Mucosa of descending colon (tissue), 3 donors: ENCODE data around the gene GJB4. TPM values are rescaled to one million over a fixed set of nuclear protein-coding genes. Genes with fewer than 3 reads are reported as not detected.
"Not testable (repeated sequence)": the region's sequence is repeated elsewhere in the genome, so short reads cannot be mapped to it uniquely, and the experiment has no call there.

Experiments used
- ATAC-seq: fragments of 200-7000 bp; cut with Tn5 transposase; one replicate; pipeline ENCODE4 v1.9.1; 2020; ENCODE audit warnings: mild to moderate bottlenecking, moderate library complexity
- DNase-seq, 3 donors: peaks; one replicate each; pipeline ENCODE4 v3.0.0-alpha.2; 2020
- H3K36me3 ChIP-seq: fragments of 200-600 bp; one replicate; pipeline ENCODE4 v1.8.0; 2021; ENCODE audit warnings: low read depth, mild to moderate bottlenecking
- H3K4me1 ChIP-seq: fragments of 200-600 bp; one replicate; pipeline ENCODE4 v1.8.0; 2021; ENCODE audit warnings: low read depth, mild to moderate bottlenecking
- H3K4me3 ChIP-seq: fragments of 200-600 bp; one replicate; pipeline ENCODE4 v1.8.0; 2021; ENCODE audit warnings: mild to moderate bottlenecking
- H3K9me3 ChIP-seq: fragments of 200-600 bp; one replicate; pipeline ENCODE4 v1.8.0; 2021; ENCODE audit warnings: mild to moderate bottlenecking
- intact Hi-C, 2 donors: fragments of 100-400 bp; cut with DNase I in 1 of 2; cut with micrococcal nuclease in 1 of 2; formaldehyde crosslinking; loops; one replicate each; pipeline versions ENCODE4 v1.11.0 to v1.11.1; 2022; cut with DNase I, micrococcal nuclease
- total RNA-seq, 3 donors: library from RNA; stranded (reverse); fragmentation: NEBNext Ultra II Directional in 2 of 3; extraction: Animal tissue kit (Norgen Biotek cat#: 25700) in 2 of 3; gene quantifications; one replicate each; pipeline versions ENCODE4 v1.2.1 to v1.2.4, GENCODE V29; 2021 to 2023
- TF ChIP-seq, protein P1 (sequence below): fragments of 200-600 bp; IDR thresholded peaks from one replicate; pipeline ENCODE4 v1.8.0; 2022; ENCODE audit warnings: antibody characterized with exemption, mild to moderate bottlenecking
- donor health status: DM: no; HTN: no; CAD: no; lungs with moderate emphysema.
- donor health status: DM: no; HTN: no; CAD: no.
- donor health status: DM: no; HTN: yes; CAD: no.

GJB4 gene
- total RNA-seq, 3 donors from 2014 or later, result not detected

DNA sequence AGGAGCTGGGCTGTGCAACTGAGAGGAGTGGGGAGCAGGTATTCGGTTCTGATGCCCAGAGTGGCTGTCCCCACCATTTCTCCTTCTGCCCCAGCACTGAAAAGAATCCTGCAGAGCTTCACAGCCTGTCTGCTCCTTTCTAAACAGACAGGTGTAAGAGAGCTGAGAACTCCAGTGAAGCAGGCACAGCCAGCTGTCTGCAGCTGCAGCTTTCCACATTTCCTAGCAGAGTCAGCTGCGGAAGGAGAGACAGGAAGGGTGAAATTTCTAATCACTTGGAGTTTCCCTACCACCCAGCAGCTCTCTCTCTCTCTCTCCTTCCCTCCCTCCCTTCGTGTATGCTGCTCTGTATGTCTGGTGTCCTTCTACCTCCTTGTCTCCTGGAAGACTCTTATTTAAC lies 45.2 kb upstream of the GJB4 start:
- intact Hi-C loops, result no loop called here
- Histone ChIP-seq H3K4me3 (no peak overlapping the region), H3K36me3 (no peaks in the 10 kb centered on the region), H3K4me1 (no peaks in the 10 kb centered on the region), H3K9me3 (no peaks in the 10 kb centered on the region)
- no peak for ATAC-seq
- TF ChIP-seq, protein P1, sequence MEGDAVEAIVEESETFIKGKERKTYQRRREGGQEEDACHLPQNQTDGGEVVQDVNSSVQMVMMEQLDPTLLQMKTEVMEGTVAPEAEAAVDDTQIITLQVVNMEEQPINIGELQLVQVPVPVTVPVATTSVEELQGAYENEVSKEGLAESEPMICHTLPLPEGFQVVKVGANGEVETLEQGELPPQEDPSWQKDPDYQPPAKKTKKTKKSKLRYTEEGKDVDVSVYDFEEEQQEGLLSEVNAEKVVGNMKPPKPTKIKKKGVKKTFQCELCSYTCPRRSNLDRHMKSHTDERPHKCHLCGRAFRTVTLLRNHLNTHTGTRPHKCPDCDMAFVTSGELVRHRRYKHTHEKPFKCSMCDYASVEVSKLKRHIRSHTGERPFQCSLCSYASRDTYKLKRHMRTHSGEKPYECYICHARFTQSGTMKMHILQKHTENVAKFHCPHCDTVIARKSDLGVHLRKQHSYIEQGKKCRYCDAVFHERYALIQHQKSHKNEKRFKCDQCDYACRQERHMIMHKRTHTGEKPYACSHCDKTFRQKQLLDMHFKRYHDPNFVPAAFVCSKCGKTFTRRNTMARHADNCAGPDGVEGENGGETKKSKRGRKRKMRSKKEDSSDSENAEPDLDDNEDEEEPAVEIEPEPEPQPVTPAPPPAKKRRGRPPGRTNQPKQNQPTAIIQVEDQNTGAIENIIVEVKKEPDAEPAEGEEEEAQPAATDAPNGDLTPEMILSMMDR, result no peak
- DNase-seq, result no peak

DNA sequence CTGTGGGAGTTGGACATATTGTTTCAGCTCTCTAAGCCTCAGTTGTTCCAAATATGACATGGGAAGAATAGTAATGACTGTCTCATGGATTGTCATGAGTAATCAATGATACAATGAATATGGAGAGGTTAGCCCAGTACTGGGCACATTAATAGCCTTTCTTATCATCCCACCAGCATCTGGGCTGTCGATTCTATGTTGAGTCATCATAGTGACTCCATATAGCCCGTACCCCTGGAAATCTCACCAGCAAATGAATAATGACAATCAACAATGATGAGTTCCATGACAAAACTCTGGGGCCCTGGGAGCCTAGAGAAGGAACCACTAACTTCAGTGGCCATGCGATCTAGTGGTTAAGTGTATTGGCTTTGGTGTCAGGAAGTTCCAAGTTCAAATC lies 44.4 kb upstream of the GJB4 start:
- no peaks in the 10 kb centered on the region for H3K36me3 ChIP-seq
- no peaks in the 10 kb centered on the region for H3K9me3 ChIP-seq
- TF ChIP-seq, protein P1, result no peak
- H3K4me3 ChIP-seq, result no peak overlapping the region
- no peak for DNase-seq
- intact Hi-C loops, result no loop called here
- ATAC-seq, result no peak
- no peaks in the 10 kb centered on the region for H3K4me1 ChIP-seq

DNA sequence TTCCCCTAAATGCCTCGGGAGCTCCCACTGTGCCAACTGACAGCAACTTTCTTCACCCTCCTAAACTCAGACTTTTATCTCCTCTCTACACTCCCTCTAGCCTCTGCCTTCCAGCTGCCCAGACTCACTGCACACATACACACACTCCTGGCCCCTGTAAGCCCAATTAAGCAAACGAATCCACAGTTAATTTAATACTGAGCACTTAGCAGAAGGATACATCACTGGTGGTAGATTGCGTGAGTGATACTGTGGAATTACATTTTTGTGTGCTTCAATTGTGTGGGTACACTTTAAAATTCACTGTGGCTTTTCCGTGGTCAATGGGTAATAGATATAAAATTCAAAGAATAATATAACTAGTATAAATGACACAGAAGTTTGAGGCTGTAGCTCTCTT lies 38.3 kb upstream of the GJB4 start:
- Histone ChIP-seq H3K4me1 (no peaks in the 10 kb centered on the region), H3K9me3 (no peaks in the 10 kb centered on the region), H3K4me3 (no peak overlapping the region), H3K36me3 (no peaks in the 10 kb centered on the region)
- ATAC-seq (no peak), DNase-seq (no peak)
- intact Hi-C loops, result no loop called here
- TF ChIP-seq, protein P1, result no peak

DNA sequence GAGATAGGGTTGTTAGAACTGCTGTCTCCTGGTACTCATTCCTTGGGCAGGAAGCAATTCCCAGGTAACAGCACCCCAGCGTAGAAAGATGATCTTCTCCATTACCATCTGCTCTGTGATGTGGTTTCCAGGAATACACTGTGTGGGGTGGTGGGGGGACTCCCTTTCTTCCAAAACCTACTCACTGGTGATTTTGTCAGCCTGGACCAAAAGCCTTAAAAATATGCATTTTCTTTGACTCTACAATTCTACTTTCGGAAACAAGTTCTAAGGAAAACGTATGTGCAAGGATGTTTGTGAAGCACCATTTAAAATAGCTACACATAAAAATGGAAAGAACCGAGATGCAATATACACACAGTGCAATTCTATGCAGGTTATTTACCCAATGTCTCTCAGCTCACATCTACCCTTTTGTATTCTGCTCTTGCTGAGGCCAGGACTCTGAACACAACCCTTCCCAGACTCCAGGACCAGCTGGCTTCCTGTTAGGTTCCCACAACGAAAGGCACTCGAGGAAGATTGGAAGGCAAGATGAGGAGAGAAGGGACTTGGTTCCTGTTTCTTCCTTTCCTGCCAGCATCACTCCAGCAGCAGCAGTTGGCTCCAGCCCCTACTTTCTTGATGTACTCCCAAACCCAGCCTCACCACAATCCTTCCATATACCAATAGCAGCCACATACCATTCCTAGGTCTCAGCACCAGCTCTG lies 37.7 kb upstream of the GJB4 start:
- H3K9me3 ChIP-seq, result no peaks in the 10 kb centered on the region
- H3K4me3 ChIP-seq, result no peak overlapping the region
- TF ChIP-seq, protein P1, result no peak
- H3K36me3 ChIP-seq, result no peaks in the 10 kb centered on the region
- ATAC-seq (no peak), DNase-seq (no peak)
- no peaks in the 10 kb centered on the region for H3K4me1 ChIP-seq
- intact Hi-C loops, result no loop called here

DNA sequence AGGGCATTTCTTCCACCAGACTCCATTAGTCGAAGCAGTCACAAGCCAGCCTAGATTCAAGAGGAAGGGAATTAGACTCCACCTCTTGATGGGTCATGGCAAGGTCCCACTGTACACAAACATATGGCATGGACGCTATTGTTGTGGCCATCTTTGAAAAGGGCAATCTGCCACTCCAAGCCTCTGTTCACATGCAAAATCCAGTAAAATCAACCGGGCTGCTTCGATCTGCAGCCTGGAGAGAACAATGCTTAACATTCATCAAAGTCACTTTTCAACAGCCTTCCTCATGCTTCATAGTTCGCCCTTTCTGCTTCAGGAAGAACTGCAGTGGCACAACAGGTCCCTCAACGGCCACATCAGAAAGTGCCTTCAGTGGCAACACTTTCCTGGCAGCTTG lies 32.7 kb upstream of the GJB4 start:
- intact Hi-C loops, result no loop called here
- ATAC-seq, result no peak
- TF ChIP-seq, protein P1, result no peak
- Histone ChIP-seq H3K36me3 (no peaks in the 10 kb centered on the region), H3K4me3 (no peak overlapping the region), H3K9me3 (no peaks in the 10 kb centered on the region), H3K4me1 (no peaks in the 10 kb centered on the region)
- DNase-seq, result no peak

DNA sequence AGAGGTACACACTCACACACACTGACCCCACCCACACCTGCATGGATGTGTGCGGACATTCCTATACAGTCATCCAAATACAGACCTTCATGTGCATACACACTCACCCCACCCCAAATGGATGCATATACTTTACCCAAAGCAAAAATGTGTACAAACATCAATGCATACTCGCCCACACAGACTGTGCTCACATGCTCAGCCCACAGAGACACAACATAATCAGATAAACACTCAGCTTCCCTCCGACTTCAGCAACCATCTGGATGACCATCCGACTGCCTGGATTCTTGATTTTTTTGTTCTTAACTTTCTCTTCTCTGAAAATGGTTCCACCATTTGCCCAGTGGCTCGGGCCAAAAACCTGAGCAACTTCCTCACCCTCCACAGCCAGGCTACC lies 29.1 kb upstream of the GJB4 start:
- no peaks in the 10 kb centered on the region for H3K4me1 ChIP-seq
- no peaks in the 10 kb centered on the region for H3K9me3 ChIP-seq
- ATAC-seq, result no peak
- TF ChIP-seq, protein P1, result no peak
- intact Hi-C loops, result no loop called here
- H3K36me3 ChIP-seq, result no peaks in the 10 kb centered on the region
- no peak overlapping the region for H3K4me3 ChIP-seq
- no peak for DNase-seq

DNA sequence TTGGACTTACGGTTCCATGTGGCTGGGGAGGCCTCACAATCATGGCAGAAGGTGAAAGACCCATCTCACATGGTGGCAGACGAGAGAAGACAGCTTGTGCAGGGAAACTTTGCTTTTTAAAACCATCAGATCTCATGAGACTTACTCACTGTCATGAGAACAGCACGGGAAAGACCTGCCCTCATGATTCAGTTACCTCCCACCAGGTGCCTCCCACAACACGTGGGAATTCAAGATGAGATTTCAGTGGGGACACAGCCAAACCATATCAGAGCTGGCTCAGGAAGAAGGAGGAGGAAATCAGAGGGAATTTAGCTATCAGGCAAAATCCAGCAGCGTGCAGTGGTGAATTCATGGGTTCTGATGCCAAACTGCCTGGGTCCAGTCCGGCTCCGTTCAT lies 26.7 kb upstream of the GJB4 start:
- H3K4me3 ChIP-seq, intact Hi-C loops, H3K4me1 ChIP-seq, ATAC-seq, H3K9me3 ChIP-seq, H3K36me3 ChIP-seq, DNase-seq: not testable (repeated sequence)
